ENCODE results near the gene INPP5E.
"Not testable (repeated sequence)": the region's sequence is repeated elsewhere in the genome, so short reads cannot be mapped to it uniquely, and the experiment has no call there.

DNA sequence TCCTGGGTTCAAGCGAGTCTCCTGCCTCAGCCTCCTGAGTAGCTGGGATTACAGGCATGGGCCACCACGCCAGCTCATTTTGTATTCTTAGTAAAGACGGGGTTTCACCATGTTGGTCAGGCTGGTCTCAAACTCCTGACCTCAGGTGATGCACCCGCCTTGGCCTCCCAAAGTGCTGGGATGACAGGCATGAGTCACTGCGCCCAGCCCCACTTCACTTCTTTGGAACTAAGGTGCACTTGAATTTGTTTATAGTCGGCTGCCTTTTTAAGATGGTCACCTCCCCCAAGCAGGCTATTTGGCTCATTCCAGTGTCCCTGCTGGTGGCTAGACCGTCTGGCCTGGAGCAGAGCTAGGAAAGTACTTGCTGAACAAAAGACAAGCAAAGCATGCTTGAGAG is 14.3 kb downstream of the INPP5E start:
- TF ChIP-seq EZH2 (IDR thresholded peaks at IDR 0.05; ENCODE audit: borderline replicate concordance, control insufficient read depth, low read depth, low read length); EP300 (IDR thresholded peaks at IDR 0.05; ENCODE audit: borderline replicate concordance in 1 of 2, control insufficient read depth in 1 of 2, low read depth in 2 of 2, low read length in 2 of 2); LARP7 (IDR thresholded peaks at IDR 0.05); POLR2A (IDR thresholded peaks at IDR 0.05; ENCODE audit: low read depth, low read length); SRF (IDR thresholded peaks at IDR 0.05; ENCODE audit: low read depth in 2 of 2, low read length in 2 of 2); SUZ12 (IDR thresholded peaks at IDR 0.05; ENCODE audit: unreplicated experiment); SIN3A (IDR thresholded peaks at IDR 0.05; ENCODE audit: low read depth, low read length): not testable (repeated sequence)
- TF ChIP-seq, protein P1, sequence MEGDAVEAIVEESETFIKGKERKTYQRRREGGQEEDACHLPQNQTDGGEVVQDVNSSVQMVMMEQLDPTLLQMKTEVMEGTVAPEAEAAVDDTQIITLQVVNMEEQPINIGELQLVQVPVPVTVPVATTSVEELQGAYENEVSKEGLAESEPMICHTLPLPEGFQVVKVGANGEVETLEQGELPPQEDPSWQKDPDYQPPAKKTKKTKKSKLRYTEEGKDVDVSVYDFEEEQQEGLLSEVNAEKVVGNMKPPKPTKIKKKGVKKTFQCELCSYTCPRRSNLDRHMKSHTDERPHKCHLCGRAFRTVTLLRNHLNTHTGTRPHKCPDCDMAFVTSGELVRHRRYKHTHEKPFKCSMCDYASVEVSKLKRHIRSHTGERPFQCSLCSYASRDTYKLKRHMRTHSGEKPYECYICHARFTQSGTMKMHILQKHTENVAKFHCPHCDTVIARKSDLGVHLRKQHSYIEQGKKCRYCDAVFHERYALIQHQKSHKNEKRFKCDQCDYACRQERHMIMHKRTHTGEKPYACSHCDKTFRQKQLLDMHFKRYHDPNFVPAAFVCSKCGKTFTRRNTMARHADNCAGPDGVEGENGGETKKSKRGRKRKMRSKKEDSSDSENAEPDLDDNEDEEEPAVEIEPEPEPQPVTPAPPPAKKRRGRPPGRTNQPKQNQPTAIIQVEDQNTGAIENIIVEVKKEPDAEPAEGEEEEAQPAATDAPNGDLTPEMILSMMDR (IDR thresholded peaks at IDR 0.05 in 2 of 3, conservative IDR thresholded peaks at IDR 0.05 in 1 of 3; ENCODE audit: control insufficient read depth in 2 of 3, extremely low read depth in 1 of 3, insufficient read depth in 1 of 3, low read depth in 3 of 3, low read length in 3 of 3), result not testable (repeated sequence)

Data from GM12878 (cell line).